GM18502 (cell line): Measurements from ENCODE around the gene BEST2.

Source experiments
- ATAC-seq: cut with Tn5 transposase; IDR thresholded peaks from one replicate; pipeline ENCODE4 v1.9.1; 2021; ENCODE audit warnings: mild to moderate bottlenecking; ENCODE audit not compliant: unreplicated experiment, poor library complexity

The BEST2 gene

GRCh38 chr19:12727745-12728433, 23.7 kb upstream of the BEST2 start:
- no peak for ATAC-seq

GRCh38 chr19:12730064-12730463, 21.5 kb upstream of the BEST2 start:
- no peak for ATAC-seq

- no peak for ATAC-seq
Measured at GRCh38 chr19:12731337-12731736, 20.3 kb upstream of the BEST2 start.

GRCh38 chr19:12733369-12734214, 18.0 kb upstream of the BEST2 start:
- ATAC-seq = no peak

GRCh38 chr19:12736995-12737834, 14.4 kb upstream of the BEST2 start, which contains the start of gene GET3:
Gene GET3 (plus strand): TSS chr19:12737497. CDS start chr19:12737506, 9 bp downstream.
- peak; percentile 74 for ATAC-seq

GRCh38 chr19:12737835-12738351, 13.7 kb upstream of the BEST2 start:
- no peak for ATAC-seq

- no peak for ATAC-seq
Measured at GRCh38 chr19:12745166-12745897, 6.3 kb upstream of the BEST2 start.

GRCh38 chr19:12748489-12748888, 3.1 kb upstream of the BEST2 start:
- no peak for ATAC-seq

GRCh38 chr19:12749938-12750521, 1.6 kb upstream of the BEST2 start:
- no peak for ATAC-seq

GRCh38 chr19:12750851-12751250, 740 bp upstream of the BEST2 start:
- no peak for ATAC-seq

GRCh38 chr19:12752056-12752781, 628 bp downstream of the BEST2 start:
- ATAC-seq = no peak

- ATAC-seq = no peak
Measured at GRCh38 chr19:12754465-12755196, 3.0 kb downstream of the BEST2 start.

- ATAC-seq = no peak
Measured at GRCh38 chr19:12756150-12756883, 4.7 kb downstream of the BEST2 start.

- no peak for ATAC-seq
Measured at GRCh38 chr19:12757544-12758274, 6.1 kb downstream of the BEST2 start.

- no peak for ATAC-seq
Measured at GRCh38 chr19:12759686-12760085, 8.1 kb downstream of the BEST2 start.

- ATAC-seq = no peak
Measured at GRCh38 chr19:12763100-12763499, 11.5 kb downstream of the BEST2 start.

GRCh38 chr19:12764698-12765097, 13.1 kb downstream of the BEST2 start:
- no peak for ATAC-seq
